ENCODE measurements around the gene ACBD4. TPM values are rescaled to one million over a fixed set of nuclear protein-coding genes. Genes with fewer than 3 reads are reported as not detected.

ACBD4 gene
- total RNA-seq, 1 experiment from 2014 or later: 9.7 TPM

- no peak overlapping the region for H4K5ac ChIP-seq (ENCODE audit: insufficient read length, low read depth, low read length)
- no peaks in the 10 kb centered on the region for H3K9me3 ChIP-seq (ENCODE audit: control insufficient read depth, low read depth, low read length)
- Mint-ChIP-seq H3K27ac (no peak overlapping the region; a peak in 1 of 7 replicates), H3K9me3 (no peaks in the 10 kb centered on the region), H3K4me1 (peaks cover 11 to 12% of the 10 kb centered on the region in 2 experiments), H3K36me3 (ENCODE audit: insufficient read depth in 1 of 3, low read depth in 3 of 3) (peaks cover 26 to 88% (median 67%) of the 10 kb centered on the region in 3 experiments; a peak in 6 of 7 replicates), H3K4me3 (no peak overlapping the region), H3K27me3 (ENCODE audit: low read depth) (no peaks in the 10 kb centered on the region)
- no peak overlapping the region for H2BK20ac ChIP-seq (ENCODE audit: low read depth, low read length, poor library complexity, severe bottlenecking)
- H2AK5ac ChIP-seq (ENCODE audit: insufficient read length, low read length): no peak overlapping the region
- H2AFZ ChIP-seq (ENCODE audit: low read length): no peak overlapping the region
- H2BK120ac ChIP-seq (ENCODE audit: low read depth, low read length, poor library complexity, severe bottlenecking): no peak overlapping the region
- H3K79me2 ChIP-seq (ENCODE audit: insufficient read depth, low read length): no peaks in the 10 kb centered on the region
- no peak overlapping the region for H3K18ac ChIP-seq (ENCODE audit: insufficient read length, low read depth, low read length)
- H2BK12ac ChIP-seq (ENCODE audit: insufficient read length, low read depth, low read length): no peak overlapping the region
- H3K27me3 ChIP-seq (ENCODE audit: insufficient read depth, low read length): no peaks in the 10 kb centered on the region
- no peak overlapping the region for H4K91ac ChIP-seq (ENCODE audit: insufficient read length, low read depth, low read length)
- H3K14ac ChIP-seq (ENCODE audit: insufficient read depth, low read length): no peak overlapping the region
- WGBS (ENCODE audit: extremely low coverage, insufficient read length, low lambda C conversion rate): no CpG with 5 or more reads among the region's 6 CpGs
- no peak for DNase-seq
- H3K27ac ChIP-seq (ENCODE audit: insufficient read length, low read depth, low read length): no peak overlapping the region
- no peaks in the 10 kb centered on the region for H4K20me1 ChIP-seq (ENCODE audit: control insufficient read depth, insufficient read depth, insufficient read length)
- H3K79me1 ChIP-seq (ENCODE audit: insufficient read depth, low read depth, low read length, poor library complexity, severe bottlenecking): no peaks in the 10 kb centered on the region
- H3K56ac ChIP-seq (ENCODE audit: insufficient read length, low read depth, low read length): no peak overlapping the region
- no peak overlapping the region for H2BK5ac ChIP-seq (ENCODE audit: insufficient read length, low read length)
- TF ChIP-seq CTCF (conservative IDR thresholded peaks at IDR 0.05): no peak
- H3K23me2 ChIP-seq (ENCODE audit: insufficient read length, low read depth, low read length, poor library complexity, severe bottlenecking): no peaks in the 10 kb centered on the region
- H2BK15ac ChIP-seq (ENCODE audit: low read depth, low read length): no peak overlapping the region
- no peak overlapping the region for H3K4ac ChIP-seq (ENCODE audit: low read depth, low read length)
- no peak overlapping the region for H3K23ac ChIP-seq (ENCODE audit: insufficient read length, low read depth, low read length)
- peaks cover 2% of the 10 kb centered on the region; the same call in 1 of the 2 replicates for H3K4me1 ChIP-seq (ENCODE audit: insufficient read depth, low read length)
- no peak overlapping the region for H3K4me2 ChIP-seq (ENCODE audit: insufficient read depth, insufficient read length, low read length)
- H4K8ac ChIP-seq (replicated peaks; ENCODE audit: insufficient read length, low read depth, low read length): no peak overlapping the region
- H3T11ph ChIP-seq (ENCODE audit: low read length): no peak overlapping the region
- no peak overlapping the region for H3K9ac ChIP-seq (ENCODE audit: extremely low read depth, insufficient read length, low read length)
Observed at GRCh38 chr17:45086865-45087503, 48.5 kb upstream of the ACBD4 start.

Measured in H9 (cell line).